ENCODE results near the gene GPR153.
"Not testable (repeated sequence)": the region's sequence is repeated elsewhere in the genome, so short reads cannot be mapped to it uniquely, and the experiment has no call there.

GPR153 gene

DNA sequence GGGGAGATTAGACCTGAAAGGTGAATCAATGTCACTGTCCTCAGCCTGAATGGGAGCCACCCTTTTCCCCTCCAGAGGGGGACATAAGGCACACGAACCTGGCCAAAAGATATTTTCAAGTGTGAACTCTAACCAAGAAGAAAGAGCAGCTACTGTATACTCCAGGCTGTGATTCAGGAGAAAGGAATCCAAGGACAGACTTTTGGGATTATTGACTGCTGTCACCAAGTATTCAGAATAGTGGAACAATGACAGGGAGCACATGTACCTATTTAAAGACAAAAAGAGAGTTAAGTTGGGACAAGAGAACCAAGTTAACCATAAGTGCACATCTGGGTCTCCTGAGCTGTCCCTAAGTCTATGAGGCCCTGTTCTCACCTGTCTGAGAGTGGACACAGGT, 27.5 kb downstream of the GPR153 start:
- no peak for DNase-seq (ENCODE audit: low read depth)

DNA sequence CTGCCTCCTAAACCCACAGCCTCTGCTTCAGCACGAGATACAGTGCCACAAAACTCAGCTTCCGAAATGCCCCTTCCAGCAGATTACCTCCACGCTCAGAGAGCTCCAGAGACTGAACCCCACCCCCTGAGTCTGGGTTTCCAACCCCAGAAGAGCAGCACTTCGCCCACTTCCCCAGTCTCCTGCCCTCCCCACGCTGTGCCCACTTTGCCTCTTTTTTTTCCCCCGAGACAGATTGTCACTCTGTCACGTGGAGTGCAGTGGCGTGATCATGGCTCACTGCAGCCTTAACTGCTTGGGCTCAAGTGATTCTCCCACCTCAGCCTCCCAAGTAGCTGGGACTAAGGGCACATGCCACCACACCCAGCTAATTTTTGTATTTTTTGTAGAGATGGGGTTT, 35.2 kb downstream of the GPR153 start:
- DNase-seq (ENCODE audit: low read depth): no peak

DNA sequence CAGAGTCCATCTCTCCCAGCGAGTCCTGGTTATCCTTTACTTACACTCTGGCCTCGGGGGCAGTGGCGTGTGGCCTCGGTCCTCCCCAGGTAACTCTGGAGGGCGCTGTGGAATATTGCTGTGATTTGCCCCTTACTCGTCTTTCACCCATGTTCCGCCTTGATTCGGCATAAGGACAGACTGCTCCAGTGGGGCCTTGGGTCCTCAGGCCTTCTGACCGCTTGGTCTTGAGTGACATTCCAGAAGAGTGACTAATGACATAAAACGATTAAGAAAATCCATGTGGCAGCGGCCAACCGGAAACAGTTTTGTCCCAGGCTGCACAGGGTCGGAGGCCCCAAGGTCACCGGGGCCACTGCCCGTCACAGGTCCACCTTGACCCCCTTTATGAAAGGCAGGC, 36.2 kb downstream of the GPR153 start:
- no peak for DNase-seq (ENCODE audit: low read depth)

GRCh38 chr1:6223617-6224016, 37.3 kb downstream of the GPR153 start:
- DNase-seq (ENCODE audit: low read depth): no peak

GRCh38 chr1:6222636-6223035, 38.3 kb downstream of the GPR153 start:
- no peak for DNase-seq (ENCODE audit: low read depth)

GRCh38 chr1:6221210-6221784, 39.6 kb downstream of the GPR153 start:
- DNase-seq (ENCODE audit: low read depth): no peak

GRCh38 chr1:6220236-6220635, 40.7 kb downstream of the GPR153 start:
- DNase-seq (ENCODE audit: low read depth): no peak

DNA sequence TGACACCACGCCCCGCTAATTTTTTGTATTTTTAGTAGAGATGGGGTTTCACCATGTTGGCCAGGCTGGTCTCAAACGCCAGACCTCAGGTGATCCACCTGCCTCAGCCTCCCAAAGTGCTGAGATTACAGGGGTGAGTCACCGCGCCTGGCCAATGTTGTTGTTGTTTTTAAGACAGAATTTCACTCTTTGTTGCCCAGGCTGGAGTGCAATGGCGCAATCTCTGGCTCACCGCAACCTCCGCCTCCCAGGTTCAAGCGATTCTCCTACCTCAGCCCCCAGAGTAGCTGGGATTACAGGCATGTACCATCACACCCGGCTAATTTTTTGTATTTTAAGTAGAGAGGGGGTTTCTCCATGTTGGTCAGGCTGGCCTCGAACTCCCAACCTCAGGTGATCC, 41.3 kb downstream of the GPR153 start:
- DNase-seq (ENCODE audit: low read depth): not testable (repeated sequence)

DNA sequence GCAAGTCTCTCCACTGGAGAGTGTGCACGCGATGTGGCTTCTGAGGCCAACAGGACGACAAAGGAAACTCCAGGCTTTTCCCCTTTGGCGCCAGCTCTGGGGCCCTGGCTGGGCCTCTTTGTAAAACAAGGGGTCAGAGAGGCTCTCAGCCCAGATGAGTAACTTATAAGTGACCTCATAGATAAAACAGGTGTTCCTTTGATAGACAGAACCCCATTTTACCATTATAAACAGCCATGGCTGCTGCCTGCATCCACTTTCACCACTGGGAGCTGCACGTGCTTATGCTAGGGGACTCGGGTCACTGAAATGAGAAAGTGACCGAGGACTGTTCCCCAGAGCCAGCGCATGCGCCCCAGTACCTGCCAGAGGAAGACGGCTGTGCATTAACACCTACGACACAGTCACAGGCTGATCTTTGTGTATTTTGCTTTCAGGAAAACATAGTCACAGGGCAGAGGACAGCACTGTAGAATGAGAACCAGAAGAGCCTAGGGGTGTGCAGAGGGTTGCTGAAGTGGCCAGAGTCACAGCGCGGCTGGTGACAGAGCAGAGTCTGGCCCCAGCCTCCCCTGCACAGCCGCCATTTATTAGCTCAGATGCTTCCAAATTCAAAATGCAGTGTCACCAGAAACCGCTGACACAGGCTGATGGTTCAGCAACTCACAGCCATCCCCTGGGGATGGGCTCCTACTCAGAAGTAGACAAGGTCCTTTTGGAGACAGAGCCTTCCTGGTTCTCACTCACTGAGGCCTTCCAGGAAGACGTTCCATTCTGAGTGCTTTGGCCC, 42.3 kb downstream of the GPR153 start:
- DNase-seq (ENCODE audit: low read depth): no peak

DNA sequence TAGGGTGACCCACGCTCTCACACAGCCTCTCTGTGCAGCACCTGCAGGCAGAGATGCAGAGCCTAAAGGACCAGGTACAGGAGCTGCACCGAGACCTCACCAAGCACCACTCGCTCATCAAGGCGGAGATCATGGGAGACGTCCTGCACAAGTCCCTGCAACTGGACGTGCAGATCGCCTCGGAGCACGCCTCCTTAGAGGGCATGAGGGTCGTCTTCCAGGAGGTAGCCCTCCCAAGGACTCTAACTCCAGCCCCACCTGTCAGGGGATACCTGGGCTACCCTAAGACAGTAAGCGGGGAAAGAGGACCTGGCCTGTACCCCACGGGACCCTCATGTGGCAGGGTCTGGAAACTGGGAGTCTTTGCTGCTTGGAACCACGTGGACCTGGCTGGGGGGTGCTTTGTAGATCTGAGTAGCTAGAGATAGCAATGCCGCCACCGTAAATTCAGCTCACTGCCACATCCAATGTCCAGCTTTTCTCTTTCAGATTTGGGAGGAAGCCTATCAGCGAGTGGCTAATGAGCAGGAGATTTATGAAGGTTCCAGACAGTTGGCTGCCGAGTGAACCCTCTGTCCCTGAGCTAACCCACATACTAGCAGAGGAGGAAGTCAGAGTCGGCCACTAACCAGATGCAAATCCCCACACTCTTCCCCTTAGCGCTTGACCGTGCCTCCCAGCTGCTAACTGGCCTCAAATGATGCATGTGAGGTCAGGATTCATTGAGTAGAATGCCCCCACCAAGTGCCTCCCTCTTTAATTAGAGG, 48.5 kb downstream of the GPR153 start:
- DNase-seq (ENCODE audit: low read depth): no peak

- DNase-seq (ENCODE audit: low read depth): no peak
Measured at GRCh38 chr1:6211731-6212130, 49.2 kb downstream of the GPR153 start.

- DNase-seq (ENCODE audit: low read depth): no peak
Measured at GRCh38 chr1:6210591-6211355, 50.1 kb downstream of the GPR153 start.

DNA sequence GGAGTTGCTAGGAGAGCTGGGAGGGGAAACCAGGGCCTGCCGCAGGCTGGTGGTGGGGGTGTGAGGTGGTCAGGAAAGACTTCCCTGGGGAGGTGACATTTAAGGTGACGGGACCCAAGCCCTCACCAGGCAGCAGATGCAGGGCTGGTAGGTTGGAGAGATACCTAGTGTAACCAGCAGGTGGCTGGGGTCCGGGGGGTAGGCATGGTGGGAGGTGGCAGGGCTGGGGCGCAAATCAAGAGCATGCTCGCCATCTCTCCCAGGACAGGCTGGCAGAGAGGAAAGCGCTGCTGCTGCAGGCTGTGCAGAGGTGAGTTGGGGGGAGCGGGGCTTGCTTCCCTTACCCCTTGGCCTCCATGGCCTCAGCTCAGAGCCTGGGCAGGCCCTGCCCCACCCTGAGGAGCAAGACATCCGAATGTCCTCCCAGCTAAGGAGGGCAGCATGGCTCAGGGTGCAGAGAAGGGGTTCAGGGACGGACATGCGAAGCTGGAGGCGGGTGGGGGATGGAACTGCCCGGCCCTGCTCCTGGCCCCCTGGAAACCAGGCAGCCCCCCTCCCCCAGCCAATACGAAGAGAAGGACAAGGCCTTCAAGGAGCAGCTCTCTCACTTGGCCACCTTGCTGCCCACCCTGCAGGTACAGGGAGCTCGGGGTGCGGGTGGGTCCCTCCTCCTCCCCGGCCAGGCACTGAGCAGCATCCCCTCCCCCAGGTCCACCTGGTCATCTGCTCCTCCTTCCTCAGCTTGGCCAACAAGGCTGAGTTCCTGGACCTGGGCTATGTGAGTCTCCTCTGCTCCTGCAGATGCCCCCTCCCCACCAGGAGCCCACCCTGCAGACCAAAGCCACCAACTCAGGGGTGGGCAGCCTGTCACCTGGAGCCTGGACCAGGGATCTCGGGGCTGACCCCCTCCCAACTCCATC, 51.0 kb downstream of the GPR153 start:
- no peak for DNase-seq (ENCODE audit: low read depth)

DNA sequence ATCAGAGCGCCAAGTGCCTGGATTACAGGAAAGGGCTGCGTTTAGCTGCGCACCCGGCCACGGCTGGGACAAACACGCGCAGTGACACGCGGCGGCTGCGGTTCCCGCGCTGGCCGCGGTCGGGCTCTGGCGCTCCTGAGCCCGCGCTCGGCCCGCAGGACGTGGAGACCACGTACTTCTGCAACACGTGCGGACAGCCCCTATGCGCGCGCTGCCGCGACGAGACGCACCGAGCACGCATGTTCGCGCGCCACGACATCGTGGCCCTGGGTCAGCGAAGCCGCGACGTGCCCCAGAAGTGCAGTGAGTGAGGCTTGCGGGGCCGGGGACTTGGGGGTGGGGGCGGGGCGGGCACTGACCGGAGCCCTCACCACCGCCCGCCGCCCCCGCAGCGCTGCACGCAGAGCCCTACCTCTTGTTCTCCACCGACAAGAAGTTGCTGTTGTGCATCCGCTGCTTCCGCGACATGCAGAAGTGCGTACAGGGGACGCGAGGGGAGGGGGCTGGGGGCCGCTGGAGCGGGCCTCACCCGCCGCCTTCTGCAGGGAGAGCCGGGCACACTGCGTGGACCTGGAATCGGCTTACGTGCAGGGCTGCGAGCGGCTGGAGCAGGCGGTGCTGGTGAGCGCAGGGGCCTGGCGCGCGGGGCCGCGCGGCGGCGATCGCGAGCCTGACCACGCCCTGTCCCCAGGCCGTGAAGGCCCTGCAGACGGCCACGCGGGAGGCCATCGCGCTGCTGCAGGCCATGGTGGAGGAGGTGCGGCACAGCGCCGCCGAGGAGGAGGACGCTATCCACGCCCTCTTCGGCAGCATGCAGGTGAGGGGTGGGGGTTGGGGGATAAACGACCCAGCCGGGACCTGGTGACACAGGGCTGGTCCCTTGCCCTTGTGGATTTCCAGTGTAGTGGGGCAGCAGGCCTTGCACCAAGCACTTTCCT, 51.9 kb downstream of the GPR153 start:
- no peak for DNase-seq (ENCODE audit: low read depth)

GRCh38 chr1:6207921-6208320, 53.0 kb downstream of the GPR153 start:
- no peak for DNase-seq (ENCODE audit: low read depth)

DNA sequence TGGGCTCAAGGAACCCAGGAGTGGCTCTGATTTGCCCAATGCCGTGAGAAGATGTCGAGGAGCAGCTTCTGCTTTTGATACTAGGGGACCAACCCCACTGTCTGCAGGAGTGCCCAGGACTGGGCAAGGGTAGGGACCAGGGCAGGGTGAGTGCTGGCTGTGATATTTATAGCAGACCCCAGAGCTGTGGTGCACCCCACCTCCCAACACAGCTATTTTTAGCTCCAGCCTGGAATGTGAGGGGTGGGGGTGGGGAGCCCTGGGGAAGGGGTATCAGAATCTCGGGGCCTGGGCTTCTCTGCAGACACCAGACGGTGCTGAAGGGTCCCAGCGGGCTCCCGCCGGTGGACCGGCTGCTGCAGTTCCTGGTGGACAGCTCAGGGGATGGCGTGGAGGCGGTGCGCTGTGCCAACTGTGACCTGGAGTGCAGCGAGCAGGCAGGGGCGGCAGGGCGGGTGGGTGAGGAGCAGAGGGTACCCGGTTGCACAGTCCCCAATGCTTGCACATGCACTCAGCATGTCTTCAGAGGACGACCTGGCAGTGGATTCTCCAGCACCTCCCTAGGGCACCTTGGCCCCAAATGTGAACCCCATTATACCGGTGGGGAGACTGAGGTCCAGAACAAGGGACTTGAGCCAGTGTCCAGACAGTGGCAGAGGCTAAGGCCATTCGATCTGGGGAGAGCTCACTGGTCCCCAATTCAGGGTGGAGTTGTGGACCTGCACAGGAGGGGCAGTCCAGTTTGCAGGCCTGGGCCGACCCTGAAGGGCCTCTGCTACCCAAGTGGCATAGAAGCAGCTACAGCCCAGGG, 53.6 kb downstream of the GPR153 start:
- DNase-seq (ENCODE audit: low read depth): no peak

DNA sequence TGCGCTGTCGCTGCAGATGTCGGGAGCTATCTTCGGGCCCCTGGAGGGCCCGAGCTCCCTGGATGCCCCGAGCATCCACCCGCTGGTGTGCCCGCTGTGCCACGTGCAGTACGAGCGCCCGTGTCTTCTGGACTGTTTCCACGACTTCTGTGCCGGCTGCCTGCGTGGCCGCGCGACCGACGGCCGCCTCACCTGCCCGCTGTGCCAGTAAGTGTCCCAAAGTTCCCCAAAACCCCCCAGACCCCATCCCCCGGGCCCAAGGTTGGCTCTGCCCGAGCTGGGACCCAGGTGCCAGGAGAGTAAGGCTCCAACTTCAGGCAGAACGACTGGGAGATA, 54.4 kb downstream of the GPR153 start:
- no peak for DNase-seq (ENCODE audit: low read depth)

- peak; percentile 87 for DNase-seq (ENCODE audit: low read depth)
Measured at GRCh38 chr1:6205849-6206519, 54.9 kb downstream of the GPR153 start, which contains the start of gene RNF207. RNF207 (plus strand) TSS chr1:6206119; CDS start chr1:6206536, 417 bp downstream.

- no peak for DNase-seq (ENCODE audit: low read depth)
Measured at GRCh38 chr1:6202256-6202655, 58.6 kb downstream of the GPR153 start.
